GM18508 (cell line): Measurements from ENCODE around the gene KCNAB2.

ENCODE experiments used
- ATAC-seq: cut with Tn5 transposase; IDR thresholded peaks from one replicate; pipeline ENCODE4 v1.9.1; 2021; ENCODE audit warnings: moderate number of reproducible peaks; ENCODE audit not compliant: insufficient read depth, unreplicated experiment

Gene KCNAB2

DNA sequence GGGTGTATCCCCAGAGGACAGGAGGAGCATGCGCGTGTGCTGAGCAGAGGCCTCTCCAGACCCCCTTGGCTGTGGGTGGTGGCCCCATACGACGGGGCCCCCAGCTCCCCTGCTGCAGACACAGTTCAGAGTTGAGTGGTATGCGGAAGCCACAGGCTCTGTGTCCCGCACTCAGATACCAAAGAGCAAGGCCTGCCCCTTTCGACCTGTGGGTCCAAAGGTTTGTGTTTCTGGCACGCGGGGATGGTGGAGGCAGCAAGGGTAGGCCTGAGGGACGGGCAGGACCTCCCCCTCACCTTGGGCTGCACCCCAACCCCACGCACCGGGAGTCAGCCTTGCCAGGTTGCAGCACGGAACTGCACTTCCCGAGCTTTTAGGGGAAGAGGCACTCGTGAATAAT, at the start of gene KCNAB2:
Gene KCNAB2, plus strand, starts transcription at position 328 of the 400 bp plus-strand sequence. CDS start 5,649 bp downstream, outside the sequence.
- ATAC-seq, result no peak

DNA sequence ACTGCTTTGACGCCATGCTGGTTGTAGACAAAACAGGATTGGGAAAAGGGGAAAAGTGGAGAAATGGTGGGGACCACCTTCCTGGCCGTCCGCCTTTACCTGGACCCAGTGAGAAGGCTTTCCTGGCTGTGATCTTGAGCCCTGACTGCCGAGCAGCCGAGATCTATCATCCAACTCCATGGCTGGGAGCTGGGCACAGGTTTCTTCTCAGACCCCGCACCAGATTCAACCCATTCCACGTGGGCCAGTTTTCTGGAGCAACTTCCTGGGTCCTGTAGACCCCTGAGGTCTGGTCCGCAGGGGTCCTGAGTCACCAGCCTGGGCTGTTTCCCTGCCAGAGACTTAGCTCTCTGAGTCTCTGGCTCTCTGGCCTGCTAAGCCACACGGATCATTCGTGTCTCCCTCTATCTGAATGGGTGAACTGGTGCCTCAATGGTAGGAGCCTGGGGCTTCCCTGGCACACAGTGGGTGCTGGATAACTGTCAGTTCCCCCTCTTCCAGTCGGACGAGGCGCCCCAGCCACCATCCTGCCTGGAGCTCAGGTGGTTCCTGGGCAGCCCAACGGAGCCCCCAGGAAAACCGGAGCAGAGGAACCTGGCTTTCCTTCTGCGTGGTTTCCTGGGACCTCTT, 48.9 kb upstream of the KCNAB2 start:
- no peak for ATAC-seq

DNA sequence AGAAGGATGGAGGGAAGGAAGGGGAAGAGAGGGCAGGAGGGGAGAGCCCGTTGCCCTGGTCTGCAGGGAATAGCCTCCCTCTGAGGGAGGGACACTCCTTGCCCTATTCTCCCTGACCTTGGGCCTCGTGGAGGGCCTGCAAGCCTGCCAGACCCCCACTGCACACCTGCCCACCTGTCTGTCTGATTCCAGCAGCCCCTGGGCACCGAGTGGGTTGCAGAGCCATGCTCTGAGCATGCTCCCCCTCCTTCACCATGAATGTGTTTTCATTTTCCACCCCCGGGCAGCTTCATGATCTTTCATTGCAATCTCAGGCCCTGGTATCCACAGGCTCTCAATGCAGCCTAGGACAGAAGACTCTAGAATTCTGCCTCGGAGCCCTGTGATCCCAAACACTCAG, 48.4 kb upstream of the KCNAB2 start:
- no peak for ATAC-seq

DNA sequence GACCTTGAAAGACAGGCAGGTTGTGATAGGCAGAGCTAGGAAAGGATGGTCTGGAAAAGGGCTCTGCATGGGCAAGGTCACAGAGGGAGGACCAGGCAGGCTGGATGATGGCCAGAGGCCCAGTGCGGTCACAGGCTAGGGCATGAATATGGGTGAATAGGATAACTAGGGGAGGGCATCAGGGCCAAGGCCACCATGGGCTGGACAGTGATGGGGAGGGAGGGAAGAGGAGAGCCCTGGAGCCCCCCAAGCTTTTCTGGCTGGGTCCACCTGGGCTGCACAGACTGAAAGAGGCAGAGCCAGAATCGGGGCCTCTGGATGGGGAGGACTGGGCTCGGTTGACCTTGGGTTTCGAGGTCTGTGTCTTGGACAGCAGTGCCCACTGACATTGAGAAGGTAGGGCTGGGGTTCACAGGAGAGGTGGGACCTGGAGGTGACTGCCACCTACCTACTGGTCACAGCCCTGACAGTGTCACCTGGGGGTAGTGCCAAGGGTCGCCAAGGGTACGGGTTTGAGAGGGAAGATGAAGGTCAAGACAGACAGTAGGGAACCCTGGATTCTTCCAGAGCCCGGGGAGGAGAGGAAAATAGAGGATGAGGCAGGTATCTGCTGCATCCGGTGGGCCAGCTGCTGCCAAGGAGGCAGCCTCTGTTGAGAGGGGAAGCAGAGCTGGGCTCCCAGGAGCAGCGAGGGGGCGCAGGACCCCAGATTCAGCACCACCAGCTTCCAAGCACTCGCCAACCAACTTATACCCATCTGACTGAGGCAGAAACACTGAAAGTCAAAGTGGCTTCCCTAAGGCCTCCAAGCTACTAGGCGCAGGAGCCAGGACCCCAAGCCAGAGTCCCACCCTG, 47.4 kb upstream of the KCNAB2 start:
- no peak for ATAC-seq

DNA sequence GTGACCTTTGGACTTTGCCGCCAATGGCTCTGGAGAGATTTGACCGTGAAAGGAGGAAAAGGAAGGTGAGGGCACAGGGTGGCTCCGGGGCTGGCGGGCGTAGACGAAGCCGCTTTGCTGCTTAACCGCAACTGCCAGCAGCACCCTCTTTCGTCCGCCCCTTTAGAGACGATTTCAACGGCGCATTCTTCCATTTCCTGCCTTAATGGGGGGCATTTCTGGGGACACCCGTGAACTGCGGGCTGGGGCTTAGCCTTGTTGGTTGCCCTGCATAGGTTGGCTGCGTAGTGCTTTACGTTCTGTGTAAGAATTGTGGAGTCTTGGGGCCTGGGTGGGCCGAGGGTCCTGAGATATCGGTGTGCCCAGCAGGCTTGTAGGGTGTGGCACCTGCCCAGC, 46.8 kb upstream of the KCNAB2 start:
- no peak for ATAC-seq

DNA sequence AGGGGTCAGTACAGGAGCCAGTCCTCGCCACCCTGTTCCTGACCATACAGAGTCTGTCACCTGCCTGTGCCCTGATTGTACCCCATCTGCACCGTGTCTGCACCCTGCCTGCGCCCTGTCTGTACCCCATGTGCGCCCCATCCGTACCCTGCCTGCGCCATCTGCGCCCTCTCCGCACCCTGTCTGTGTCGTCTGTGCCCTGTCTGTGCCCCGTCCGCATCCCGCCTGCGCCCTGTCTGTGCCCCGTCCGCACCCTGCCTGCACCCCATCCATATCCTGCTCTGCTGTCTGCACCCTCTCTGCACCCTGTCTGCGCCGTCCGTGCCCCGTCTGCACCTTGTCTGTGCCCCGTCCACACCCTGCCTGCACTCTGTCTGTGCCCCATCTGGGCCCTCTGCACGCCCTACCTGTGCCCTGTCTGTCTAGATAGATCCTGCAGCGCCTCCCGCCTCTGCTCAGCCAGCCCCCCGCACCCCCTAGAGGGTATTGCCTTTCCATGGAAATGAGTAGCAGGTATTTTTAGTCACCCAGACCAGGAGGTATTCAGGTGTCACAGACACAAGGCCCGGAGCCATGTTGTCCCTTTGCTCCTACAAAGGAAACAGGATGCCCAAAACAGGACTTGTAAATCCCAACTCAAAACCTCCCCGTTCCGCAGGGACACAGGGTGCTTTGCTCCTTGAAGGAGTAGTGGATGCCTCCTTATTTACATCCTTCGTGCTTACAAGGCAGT, 45.8 kb upstream of the KCNAB2 start:
- ATAC-seq, result no peak

DNA sequence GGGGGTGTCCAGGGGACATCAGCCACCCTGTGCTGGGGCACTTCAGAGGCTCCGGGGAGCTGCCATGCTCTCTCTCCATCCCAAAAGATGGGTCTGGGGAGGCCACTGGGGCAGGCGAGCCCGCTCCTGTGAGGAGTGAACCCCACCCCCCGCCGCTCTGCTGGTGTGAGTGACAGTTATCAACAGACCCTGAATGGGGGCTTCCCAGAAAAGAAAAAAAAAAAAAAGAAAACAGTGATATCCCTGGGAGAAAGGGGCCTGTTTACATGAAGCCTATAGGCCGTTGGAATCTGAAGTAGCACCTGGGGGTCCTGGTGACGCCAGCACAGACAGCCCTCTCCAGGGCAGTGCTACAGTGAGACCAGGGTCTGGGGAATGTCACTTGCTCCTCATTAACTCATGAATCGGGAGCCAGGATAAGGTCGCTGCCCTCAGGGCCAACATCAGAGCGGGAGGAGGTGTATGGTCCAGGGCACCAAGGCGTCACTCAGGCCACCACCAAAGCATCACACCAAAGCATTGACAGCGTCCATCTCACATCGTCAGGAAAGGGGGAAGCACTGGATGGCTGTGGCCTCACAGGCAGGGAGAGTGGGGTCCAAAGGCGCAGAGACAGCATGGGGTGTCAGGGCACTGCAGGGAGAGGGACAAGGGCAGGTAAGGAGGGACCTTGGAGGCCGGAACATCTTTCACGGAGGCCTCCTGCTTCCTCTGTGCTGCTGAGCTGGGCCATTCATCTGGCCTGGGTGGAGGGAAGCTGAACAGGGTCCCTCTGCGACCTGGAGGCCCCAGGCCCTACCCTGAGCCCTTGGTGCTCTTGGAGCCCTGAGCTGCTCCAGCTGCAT, 45.0 kb upstream of the KCNAB2 start:
- ATAC-seq, result no peak

DNA sequence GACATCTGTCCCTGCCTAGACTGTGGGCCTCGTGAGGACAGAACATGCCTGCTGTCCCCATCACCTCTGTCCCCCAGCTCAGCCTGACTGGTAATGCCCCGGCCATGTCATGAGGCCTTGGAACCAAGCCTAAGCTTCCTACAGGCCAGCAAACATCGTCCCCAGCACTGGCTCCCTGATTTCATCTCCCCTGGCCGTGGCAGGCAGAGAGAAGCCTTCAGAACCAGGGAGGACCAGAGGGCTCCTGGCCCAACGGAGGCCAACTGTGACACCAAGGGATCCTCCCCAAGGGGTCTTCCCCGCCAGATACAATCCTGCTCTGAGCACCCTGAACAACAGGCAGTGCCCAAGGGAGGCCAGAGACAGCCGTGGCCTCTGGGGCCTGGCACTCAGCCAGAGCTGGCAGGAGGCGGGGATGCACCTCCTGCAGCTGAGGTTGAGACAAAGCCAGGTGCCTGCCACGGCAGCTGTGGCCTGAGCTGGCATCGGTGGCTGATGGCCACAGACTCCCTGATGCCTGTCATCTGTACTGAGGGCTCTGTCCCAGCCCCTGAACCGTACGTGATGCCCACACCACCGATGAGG, 43.6 kb upstream of the KCNAB2 start:
- no peak for ATAC-seq

DNA sequence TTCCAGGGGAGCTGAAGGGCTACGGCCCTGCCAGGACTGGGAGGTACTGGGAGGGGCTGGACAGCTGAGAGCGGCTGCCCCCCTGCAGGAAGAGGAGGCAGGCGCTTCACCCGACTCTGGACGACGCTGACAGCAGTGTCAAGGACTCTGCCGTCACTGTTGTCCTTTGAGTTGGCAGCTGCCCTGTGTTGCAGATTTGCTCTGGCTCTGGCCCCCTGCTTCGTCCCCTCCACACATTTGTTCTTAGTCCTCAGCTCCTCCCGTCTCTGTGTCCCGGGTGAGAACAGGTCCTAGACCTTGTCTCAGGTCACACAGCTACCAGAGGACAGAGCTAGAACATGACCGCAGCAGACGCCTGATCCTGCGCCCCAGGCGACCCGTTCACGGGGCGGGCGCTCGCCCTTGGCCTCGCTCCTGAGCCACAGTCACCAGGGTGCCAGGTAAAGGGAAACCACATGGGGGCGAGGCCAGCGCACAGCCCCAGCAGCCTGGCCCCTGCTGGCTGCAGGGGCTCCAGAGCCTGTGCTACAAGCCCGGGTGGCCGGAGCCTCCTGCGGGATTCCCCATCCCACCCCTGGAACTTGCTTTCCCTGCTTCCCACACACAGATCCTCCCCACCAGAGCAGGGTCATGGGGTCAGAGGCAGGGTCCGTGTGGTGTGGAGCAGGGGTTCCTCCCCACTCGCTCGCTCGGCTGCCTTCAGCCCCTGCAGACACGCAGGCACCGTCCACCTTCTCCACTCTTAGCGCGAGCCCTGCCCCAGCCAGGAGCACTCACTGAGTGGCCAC, 42.8 kb upstream of the KCNAB2 start:
- ATAC-seq, result no peak

DNA sequence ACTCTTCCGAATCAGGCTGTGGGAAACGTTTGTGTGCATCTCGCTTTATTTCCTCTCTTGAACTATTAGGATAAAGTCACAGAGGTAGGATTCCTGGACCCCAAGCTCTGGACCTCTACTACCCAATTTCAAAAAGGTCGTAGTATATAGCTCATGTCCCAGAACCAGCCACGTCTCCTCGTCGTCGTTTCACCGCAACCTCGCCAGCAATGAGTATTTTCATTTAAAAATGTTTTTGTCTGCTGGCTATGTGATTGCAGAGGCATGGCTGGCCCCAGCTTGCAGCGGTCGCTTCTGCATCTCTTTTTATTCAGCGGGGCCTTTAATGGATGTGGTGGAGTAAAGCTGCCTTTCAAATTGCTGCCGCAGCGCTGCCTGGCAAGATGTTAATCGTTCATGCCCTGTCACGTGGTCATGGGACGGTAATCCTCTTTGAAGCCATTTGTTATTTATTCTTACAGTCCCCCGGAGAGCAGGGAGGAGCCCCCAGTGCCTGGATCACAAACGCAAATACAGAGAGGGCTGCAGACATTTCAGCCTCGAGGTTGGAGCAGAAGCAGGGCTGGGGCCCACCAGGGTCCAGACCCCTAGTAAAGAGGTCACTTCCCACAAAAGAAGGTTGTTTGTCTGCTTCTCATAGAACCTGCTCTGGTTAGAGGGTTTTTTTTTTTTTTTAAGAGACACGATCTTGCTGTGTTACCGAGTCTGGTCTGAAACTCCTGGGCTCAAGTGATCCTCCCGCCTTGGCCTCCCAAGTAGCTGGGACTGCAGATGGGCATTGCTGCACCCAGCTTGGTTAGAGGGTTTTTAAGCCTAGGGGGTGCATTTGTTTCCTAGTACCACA, 41.9 kb upstream of the KCNAB2 start:
- no peak for ATAC-seq

DNA sequence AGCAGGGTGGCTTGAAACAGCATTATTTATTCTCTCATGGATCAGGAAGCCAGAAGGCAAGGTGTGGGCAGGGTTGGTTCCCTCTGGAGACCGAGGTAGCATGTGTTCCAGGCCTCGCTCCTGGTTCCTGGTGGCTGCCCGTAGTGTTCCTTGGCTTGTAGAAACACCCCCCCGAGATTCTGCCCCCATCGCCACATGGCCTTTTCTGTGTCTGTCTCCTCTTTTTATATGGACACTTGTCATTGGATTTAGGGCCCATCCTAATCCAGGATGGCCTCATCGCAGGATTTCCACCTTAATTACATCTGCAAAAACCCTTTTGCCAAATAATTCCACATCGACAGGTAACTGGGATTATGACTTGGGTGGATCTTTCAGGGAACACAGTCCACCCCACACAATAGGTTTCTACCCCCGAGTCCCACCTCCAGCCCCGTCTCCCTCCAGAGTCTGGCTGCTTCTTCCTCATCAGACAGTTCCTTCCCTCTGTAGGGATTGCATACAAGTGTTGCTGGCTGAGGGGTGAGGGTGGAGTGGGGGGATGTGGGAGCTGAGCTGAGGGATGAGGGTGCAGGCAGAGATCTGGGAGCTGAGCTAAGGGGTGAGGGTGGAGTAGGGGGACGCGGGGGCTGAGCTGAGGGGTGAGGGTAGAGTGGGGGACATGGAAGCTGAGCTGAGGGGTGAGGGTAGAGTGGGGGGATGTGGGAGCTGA, 41.1 kb upstream of the KCNAB2 start:
- ATAC-seq, result no peak

DNA sequence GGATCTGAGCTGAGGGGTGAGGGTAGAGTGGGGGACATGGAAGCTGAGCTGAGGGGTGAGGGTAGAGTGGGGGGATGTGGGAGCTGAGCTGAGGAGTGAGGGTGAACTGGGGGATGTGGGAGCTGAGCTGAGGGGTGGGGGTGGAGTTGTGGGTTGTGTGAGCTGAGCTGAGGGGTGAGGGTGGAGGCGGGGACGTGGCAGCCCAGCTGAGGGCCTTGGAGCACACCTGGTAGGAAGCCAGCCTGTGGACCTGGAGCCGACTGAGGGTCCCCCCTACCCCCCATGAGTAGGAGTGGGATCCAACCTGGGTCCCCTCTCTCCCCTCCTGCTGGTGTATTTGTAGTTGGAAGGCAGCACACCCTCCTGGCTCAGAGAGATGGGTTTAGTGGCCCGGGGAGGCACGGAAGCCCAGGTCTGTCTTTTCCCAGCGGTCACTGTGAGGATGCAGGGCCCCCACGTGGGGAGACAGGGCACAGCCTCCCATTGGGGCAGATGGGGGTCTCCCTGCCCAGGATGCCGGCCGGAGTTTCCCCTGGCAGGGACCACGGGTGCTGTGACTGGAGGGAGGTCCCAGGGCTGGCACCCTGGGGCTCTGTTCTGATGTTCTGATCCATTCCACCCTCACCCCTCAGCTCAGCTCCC, 40.3 kb upstream of the KCNAB2 start:
- ATAC-seq, result no peak

DNA sequence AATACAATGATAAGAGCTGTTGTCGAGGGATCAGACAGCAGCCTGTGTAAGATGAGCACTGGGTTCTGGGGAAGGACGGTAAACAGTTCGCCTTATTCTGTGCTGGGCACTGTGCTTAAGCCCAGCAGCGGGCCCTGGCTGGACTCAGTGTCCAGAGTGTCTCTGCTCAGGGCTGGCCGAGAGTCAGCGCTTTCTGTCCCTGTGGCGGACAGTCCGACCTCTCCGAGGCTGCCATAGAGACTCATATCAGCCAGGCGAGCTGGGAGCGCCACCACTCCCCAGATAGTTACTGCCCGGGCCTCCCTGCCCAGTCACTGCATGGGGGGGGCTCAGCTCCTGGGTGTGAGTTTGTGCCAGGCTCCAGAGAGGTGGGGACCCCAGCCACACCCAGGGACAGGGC, 38.8 kb upstream of the KCNAB2 start:
- no peak for ATAC-seq

DNA sequence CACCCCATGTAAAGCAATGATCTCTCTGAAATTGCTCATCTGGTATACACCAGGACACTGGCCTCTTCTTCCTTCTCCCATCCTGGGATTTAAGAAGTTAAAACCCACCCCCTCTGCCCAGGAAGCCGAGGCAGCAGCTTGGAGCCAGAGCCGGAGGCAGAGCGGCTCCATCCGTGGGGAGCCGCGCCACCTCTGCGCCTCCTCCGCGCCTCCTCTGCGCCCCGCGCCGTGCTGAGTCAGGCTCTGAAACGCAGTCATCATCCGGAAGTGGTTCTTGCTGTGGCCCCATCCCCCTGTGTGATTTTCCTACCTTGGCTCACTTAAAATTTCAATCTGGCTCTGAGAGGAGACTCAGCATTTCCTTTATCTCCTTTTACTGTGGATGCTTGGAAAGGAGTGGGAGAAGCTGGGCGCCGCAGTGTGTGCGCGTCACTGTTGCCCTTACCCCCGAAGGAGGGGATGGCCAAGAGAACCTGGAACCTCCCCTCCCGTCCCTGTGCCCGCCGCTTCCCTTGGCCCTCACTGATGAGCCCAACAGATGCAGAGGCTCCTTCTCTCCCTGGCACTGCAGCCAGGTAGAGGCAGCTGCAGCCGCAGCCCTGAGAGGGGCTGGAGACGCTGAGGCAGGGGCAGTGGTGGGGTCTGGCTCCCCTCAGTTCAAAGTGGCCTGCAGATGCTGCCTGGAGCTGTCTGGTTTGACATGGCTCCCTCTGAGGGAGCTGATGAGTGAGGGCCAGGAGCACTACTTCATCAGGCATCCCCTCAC, 38.2 kb upstream of the KCNAB2 start:
- ATAC-seq, result no peak

DNA sequence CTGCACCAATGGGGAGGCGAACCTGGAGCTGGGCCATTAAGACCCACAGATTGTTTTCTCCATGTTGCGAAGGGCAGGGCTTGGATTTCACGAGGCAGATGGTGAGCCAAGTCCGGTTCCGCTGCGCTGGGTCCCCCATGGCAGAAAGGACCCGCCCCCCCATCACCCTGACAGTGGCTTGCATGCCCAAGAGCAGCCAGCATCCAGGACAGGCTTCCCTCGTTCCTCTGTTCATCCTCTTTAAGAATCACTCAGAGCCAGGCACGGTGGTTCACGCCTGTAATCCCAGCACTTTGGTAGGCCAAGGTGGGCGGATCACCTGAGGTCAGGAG, 37.6 kb upstream of the KCNAB2 start:
- no peak for ATAC-seq

DNA sequence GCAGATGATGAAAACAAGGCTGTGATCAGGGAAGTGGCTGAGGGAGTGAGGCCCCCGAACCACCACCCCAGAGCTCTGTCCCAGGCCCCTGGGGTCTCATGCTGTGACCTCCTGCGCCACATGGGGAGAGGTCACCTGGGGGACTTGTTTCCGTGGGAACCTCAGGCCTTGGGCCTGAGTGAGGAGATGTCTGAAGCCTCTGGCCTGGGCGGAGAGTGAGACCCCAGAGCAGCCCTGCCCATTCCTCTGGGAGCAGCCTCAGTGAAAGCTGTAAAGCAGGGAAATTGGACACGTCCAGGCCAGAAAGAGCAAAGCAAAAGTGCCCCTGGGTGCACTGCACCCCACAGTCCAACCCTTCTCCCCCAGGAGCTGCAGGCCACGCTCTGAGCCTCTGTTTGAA, 37.0 kb upstream of the KCNAB2 start:
- ATAC-seq, result no peak
